LNCaP clone FGC (cell line): ENCODE results near the gene HCFC1.

Experiments
- DNase-seq: peaks from one replicate; pipeline ENCODE4 v3.0.0-alpha.2; 2011; ENCODE audit warnings: low read depth
- H3K4me3 ChIP-seq: 2 replicates; pipeline ENCODE4 v1.5.1; 2011; ENCODE audit warnings: mild to moderate bottlenecking, low read depth, low read length, control low read depth
- TF ChIP-seq, protein P1 (sequence below): IDR thresholded peaks from 2 replicates; pipeline ENCODE4 v1.5.1; 2012; ENCODE audit warnings: mild to moderate bottlenecking; ENCODE audit not compliant: control insufficient read depth, insufficient read depth; ENCODE audit errors: extremely low read depth

The HCFC1 gene

DNA sequence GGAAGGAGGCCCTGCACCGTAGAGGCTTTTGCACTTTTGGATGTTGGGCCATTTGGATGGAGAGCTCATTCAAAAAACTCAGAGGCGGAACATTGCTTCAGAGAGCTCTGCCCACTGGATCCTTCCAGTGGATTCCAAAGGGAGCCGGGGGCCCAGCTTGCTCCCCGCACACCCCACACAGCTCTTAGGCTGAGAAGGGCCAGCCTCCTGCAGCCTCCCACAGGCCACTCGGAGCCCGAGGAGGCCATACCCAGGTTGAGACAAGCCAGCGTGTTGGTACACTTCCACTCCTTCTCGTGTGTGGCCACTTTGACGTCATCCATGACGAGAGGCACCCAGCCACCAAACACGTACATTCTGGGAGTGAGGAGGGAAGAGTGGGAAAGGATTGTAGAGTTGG, 10.3 kb downstream of the HCFC1 start:
- no peak for DNase-seq
- TF ChIP-seq, protein P1, sequence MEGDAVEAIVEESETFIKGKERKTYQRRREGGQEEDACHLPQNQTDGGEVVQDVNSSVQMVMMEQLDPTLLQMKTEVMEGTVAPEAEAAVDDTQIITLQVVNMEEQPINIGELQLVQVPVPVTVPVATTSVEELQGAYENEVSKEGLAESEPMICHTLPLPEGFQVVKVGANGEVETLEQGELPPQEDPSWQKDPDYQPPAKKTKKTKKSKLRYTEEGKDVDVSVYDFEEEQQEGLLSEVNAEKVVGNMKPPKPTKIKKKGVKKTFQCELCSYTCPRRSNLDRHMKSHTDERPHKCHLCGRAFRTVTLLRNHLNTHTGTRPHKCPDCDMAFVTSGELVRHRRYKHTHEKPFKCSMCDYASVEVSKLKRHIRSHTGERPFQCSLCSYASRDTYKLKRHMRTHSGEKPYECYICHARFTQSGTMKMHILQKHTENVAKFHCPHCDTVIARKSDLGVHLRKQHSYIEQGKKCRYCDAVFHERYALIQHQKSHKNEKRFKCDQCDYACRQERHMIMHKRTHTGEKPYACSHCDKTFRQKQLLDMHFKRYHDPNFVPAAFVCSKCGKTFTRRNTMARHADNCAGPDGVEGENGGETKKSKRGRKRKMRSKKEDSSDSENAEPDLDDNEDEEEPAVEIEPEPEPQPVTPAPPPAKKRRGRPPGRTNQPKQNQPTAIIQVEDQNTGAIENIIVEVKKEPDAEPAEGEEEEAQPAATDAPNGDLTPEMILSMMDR = no peak
- H3K4me3 ChIP-seq = no peak overlapping the region

DNA sequence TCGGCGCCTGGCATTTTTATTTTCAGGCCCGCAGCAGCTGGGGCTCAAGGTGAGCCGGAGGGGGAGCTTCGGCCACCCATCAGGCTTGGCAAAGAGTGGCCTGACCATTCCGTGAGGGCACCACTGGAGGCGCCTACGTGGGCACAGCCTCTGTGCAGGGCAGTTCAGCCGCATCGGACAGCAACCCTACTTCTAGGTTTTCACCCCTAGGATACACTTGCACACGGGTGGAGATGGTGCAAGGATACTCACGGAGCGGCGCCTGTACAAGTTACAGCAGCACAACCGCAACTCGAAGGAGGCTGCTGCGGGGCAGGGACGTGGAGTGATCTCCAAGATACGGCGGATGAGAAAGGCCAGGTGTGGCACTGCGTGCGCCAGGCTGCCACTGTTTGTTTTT, 10.8 kb downstream of the HCFC1 start:
- DNase-seq = no peak
- no peak overlapping the region for H3K4me3 ChIP-seq
- TF ChIP-seq, protein P1 = no peak

DNA sequence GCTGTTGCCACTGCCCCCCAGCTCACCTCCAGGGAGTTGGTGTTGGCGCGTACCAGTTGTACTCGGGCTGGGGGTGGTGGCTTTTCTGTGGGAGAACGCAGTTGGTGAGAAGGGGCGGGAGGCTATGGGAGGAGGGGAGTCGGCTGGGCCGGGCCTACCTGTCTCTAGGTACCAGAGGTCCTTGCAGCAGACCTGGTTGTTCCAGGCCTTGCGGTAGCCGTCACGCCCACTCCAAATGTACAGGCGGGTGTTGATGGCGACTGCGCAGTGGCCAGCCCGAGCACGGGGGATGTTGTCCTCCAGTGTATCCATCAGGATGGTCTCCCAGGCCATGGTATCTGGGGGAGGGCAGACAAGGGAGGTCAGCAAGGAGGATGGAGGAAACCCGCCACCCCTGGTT, 11.5 kb downstream of the HCFC1 start:
- H3K4me3 ChIP-seq = no peak overlapping the region
- DNase-seq = no peak
- TF ChIP-seq, protein P1 = no peak

DNA sequence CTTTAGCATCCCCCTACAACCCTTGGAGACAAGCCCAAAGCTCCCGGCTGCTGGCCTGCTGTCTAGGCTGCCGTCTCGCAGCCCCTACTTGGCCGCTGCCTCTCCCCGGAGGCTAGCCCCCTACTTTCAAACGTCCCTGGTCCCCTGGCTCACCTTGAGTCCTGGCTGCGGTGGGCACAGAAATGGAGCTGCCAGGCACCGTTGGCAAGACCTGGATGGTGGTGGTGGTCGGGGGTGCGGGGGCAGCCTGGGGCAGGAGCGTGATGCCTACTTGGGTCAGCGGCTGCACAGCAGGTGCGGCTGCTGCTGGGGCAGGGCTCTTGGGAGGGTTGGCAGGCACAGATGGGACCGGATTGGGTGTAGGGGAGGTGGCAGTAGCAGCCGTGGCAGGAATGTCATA, 12.0 kb downstream of the HCFC1 start:
- TF ChIP-seq, protein P1 = no peak
- DNase-seq = no peak
- H3K4me3 ChIP-seq = no peak overlapping the region

DNA sequence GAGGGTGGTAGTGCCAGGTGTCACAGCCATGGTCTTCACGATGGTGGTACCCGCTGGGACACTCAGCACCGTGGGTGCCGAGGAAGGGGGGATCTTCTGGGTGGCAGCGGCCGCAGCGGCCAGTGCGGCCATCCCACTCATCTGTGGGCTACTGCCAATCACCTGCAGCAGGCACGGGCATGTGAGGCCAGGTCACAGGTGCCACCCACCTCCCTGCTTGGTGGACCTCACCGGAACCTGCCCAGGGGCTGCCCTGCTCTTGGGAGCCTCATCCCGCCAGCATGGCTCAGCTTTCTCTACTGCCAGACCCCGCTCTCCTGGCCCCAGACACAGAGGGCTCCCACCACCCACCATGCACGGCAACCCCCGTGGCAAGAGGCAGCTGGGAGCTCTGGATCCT, 13.0 kb downstream of the HCFC1 start:
- TF ChIP-seq, protein P1 = no peak
- no peak for DNase-seq

DNA sequence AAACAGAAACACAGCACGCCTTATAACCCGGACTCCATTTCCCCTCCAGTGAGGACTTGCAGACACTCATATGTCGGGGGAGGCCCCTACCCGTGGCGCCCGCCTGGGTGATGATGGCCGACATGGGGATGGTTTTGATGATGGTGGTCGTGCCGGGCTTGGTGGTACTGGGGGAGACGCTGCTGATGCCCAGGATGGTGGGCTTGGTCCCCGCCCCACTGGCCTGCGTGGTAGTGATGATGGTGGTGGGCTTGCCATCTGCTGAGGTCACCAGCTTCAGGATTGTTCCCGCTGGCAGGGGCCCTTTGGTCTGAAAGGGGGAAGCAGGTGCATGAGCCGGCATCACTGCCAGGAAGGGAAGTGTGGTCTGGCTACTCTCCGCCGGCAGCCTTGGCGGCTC, 14.4 kb downstream of the HCFC1 start:
- no peak overlapping the region for H3K4me3 ChIP-seq
- TF ChIP-seq, protein P1 = no peak
- no peak for DNase-seq

More for the DNA sequence above, 13.0 kb downstream of the HCFC1 start:
- H3K4me3 ChIP-seq = no peak overlapping the region

DNA sequence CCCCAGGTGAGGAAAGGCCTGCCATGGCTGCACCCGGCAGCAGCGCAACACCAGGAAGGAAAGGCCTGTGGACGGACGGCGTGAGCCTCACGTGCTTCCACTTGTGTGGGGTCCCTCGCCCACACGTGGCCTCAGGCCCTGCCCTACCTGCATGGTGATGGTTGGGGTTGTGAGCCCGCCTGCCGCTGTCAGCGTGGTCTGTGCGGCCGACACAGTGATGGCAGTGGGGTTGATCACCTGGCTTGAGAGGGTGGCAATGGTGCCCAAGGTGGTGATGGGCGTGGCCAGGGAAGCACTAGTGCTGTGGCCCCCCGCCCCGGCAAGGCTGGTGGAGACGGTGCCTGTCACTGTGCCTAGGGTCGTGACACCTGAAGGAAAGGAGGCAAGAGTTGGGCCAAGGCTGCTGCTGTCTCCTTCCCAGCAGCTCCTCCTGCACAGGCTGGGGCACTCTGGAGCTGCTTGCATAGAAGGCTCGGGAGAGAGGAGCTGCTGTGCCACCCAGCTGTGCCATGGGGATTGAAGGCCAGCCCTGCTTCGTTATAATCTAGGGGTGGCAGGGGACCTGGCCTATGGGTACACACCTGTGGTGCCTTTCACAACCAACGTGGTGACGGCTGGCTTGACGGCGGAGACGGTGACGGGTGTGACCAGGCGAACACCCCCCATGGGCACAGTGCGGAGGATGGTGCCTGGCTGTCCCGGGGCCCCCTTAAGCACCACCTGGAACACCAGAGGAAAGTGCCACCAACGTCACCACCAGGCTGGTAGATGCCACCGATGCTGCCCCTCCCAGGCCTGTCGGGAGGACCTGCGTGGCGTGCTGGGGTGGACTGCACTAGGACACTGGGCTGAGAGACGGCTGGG, 15.3 kb downstream of the HCFC1 start:
- TF ChIP-seq, protein P1 = no peak
- DNase-seq = no peak
- H3K4me3 ChIP-seq = no peak overlapping the region
